HG03066 (cell line): Measurements from ENCODE around the gene CRY2.

Experiments
- ATAC-seq: cut with Tn5 transposase; IDR thresholded peaks from one replicate; pipeline ENCODE4 v1.9.1; 2021; ENCODE audit warnings: low read depth; ENCODE audit not compliant: unreplicated experiment

Gene CRY2

GRCh38 chr11:45876401-45876800 is 29.1 kb downstream of the CRY2 start:
- no peak for ATAC-seq

- no peak for ATAC-seq
These were observed 29.9 kb downstream of the CRY2 start for GRCh38 chr11:45877221-45877620.

GRCh38 chr11:45877845-45878244 is 30.6 kb downstream of the CRY2 start:
- no peak for ATAC-seq

GRCh38 chr11:45879803-45880686 is 32.8 kb downstream of the CRY2 start:
- no peak for ATAC-seq

GRCh38 chr11:45880772-45881570 is 33.7 kb downstream of the CRY2 start:
- ATAC-seq = no peak

- no peak for ATAC-seq
These were observed 34.6 kb downstream of the CRY2 start for GRCh38 chr11:45881708-45882368.

GRCh38 chr11:45884596-45885185 is 37.4 kb downstream of the CRY2 start:
- ATAC-seq = no peak

GRCh38 chr11:45885274-45885920 is 38.1 kb downstream of the CRY2 start, which contains the start of gene MAPK8IP1:
MAPK8IP1 (plus strand) TSS chr11:45885651; CDS start chr11:45885821, 170 bp downstream.
- peak; percentile 63 for ATAC-seq

GRCh38 chr11:45885921-45886721 is 38.8 kb downstream of the CRY2 start:
- ATAC-seq = no peak

GRCh38 chr11:45886816-45887520 is 39.7 kb downstream of the CRY2 start:
- ATAC-seq = no peak

- no peak for ATAC-seq
These were observed 40.3 kb downstream of the CRY2 start for GRCh38 chr11:45887587-45887986.

- no peak for ATAC-seq
These were observed 42.3 kb downstream of the CRY2 start for GRCh38 chr11:45889555-45889954.

- ATAC-seq = no peak
These were observed 42.7 kb downstream of the CRY2 start for GRCh38 chr11:45889966-45890365.

GRCh38 chr11:45890886-45891550 is 43.7 kb downstream of the CRY2 start:
- no peak for ATAC-seq

- ATAC-seq = no peak
These were observed 45.6 kb downstream of the CRY2 start for GRCh38 chr11:45892856-45893255.

- no peak for ATAC-seq
These were observed 47.4 kb downstream of the CRY2 start for GRCh38 chr11:45894555-45895247.

- ATAC-seq = no peak
These were observed 48.4 kb downstream of the CRY2 start for GRCh38 chr11:45895553-45896259.
